T-helper 2 cell treated with Interferon-gamma antibody and Interleukin-4, amounts not matched to agents 100 ng/mL and 5 ng/mL, for 36 hours (primary cell): ENCODE results near the gene DUS1L. TPM values are rescaled to one million over a fixed set of nuclear protein-coding genes. Genes with fewer than 3 reads are reported as not detected.

Experiments
- intact Hi-C: fragments of 100-400 bp; cut with micrococcal nuclease; formaldehyde crosslinking; loops from one replicate; pipeline ENCODE4 v1.15.1; 2023
- total RNA-seq: library from RNA; stranded (reverse); gene quantifications from 2 replicates; pipeline ENCODE4 v1.2.3, GENCODE V29; 2022

Gene DUS1L
- total RNA-seq: 113 and 129 TPM in 2 replicates

DNA sequence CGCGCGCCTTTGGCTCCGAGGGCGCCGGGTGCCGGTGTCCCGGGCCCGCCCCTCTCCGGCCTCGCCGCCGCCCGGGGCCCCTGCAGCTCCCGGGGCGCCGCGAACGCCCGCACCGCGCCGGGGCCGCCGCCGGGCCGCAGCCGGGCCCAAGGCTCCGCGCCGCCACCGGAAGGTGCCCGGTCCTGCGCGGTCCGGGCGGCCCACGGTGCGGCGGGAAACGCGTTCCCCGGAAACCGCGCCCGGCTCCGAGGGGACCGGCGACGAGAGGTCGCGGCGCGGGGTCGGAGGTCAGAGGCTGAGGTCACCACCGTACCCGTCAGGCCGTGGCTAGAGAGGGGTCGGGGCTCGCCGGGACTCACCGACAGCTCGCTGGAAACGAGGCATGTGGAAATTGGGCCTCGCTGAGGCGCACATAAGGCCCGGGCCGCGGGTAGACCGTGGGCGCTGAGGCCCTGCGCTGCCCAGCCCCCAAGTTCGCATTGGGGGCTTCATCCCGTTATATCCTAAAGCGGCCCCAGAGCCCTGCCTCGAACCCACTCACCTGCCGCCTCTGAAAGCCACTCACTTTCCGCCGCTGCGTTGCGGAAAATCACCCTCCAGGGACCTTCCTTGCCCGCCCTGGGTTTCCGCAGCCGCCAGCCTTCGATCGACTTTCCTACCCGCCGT lies at the start of gene DUS1L:
DUS1L (minus strand) TSS at position 167 of the 666 bp plus-strand sequence. CDS start 745 bp downstream, outside the sequence.
- intact Hi-C loops: no loop called here

DNA sequence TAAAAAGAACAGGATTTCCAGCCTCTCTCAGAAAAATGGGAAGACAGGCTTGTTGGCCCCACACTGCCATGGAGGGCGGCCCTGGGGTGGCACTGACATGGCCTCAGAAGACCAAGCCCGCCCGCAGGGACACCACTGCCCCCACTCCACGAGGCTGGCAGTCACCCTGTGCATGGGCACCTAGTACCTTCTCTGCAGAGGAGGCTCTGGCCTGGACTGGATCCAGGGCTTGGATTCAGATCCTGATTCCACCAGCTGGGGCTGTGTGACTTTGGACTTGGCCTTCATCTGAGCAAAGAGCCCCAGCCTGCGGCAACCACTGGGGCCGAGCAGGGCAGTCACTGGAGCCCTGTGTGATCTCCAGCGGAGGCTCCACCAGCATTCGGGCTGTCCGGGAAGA lies 49.3 kb upstream of the DUS1L start:
- intact Hi-C loops: no loop called here

DNA sequence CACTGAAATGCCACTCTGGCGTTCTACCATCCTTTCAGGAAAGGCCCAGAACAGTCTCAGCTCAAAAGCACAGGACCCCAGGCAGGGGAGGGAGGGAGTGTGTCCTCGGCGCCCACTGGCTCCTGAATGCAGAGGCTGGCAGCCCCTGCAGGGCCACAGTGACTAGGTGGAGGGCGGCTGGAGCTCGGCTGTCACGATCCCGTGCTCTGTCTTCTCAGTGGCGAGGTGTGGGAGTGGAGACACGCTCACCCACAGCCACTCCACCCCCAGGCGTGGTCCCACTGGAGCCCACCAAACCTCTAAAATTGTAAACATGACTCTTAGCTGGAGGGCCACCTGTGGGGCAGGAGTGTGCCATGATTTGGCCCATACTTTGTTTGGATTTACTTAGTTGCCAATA lies 48.8 kb upstream of the DUS1L start:
- intact Hi-C loops: no loop called here

DNA sequence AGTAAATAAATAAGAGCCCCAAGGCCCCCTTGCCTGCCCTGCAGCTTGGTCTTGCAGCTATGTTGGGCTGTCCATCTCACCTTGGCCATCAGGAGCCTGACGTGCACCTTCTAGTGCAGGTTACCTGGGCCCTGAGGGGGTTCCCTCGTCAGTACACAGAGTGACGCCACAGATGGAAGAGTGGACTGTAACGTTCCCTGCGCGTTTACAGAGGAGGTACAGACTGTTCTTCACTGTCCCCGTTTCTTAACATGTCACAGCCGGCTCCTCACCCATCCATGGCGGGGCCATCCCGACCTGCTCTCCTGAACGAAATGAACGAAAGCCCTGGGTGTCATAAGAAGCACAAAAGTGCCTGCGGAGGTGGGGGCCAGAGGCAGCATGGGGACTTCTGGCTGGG lies 48.3 kb upstream of the DUS1L start:
- intact Hi-C loops: no loop called here

DNA sequence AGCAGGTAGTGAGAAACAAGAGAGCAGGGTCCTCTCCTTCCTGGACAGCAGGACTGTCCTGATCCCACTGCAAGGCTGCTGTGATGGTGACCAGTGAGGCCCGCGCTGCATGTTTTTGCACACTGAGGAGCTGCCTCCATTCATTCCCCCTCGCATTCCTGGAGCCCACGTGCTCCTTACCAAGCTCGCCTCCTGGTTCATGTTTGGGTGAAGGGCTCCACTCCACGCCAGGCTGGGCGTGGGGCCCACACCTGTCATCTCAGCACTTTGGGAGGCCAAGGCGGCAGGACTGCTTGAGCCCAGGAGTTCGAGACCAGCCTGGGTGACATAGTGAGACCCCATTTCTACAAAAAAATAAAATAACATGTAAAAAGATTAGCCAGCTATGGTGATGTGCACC lies 47.8 kb upstream of the DUS1L start:
- intact Hi-C loops: no loop called here

DNA sequence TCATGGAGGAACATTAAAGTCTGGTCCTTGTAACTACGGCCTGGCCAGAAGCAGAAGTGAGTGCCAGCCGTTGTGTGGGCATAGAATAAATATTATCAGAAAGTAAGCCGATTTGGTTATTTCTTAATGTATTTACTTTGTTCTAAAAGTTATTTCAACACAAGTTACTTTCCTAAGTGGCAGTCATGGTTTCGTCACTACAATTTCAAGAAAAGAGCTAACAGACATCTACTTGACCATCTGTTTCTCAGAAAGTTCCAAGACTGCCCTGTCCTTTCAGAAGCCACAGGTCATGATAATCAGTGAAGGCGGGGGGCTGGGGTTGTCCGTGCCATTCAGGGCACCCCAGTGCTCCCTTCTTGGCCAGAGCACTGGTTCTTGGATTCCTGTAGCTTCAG lies 47.3 kb upstream of the DUS1L start:
- intact Hi-C loops: no loop called here

DNA sequence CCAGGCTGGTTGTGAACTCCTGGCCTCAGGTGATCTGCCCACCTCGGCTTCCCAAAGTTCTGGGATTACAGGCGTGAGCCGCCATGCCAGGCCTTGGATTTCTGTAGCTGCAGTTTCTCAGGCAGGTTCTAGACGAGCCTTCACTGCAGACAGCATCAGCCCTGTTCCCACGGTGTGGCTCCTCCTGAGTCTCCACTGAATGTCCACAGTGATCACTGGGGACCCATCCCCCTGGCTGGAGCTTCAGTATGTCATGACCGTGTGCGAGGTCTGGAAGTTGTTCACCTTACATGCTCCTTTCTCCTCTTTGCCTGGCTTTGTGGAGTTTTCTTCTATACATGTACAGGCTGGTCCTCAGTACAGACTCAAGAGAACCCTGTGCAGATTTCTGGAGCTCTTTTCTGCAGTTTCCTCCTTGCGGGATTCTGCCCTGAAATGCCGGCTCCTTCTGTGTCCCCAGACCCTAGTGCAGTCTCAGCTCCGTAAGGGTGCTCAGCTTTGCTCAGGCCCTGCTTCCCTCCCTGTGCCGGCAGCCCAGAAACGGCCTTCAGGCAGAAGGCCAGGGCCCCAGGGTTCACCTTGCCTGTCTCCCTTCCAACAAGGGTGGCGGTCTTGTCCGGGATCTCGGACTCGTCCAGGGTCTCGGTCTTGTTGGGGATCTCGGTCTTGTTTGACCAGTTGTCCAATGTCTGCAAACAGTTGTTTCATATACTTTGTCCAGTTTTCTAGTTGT lies 46.7 kb upstream of the DUS1L start:
- intact Hi-C loops: no loop called here

DNA sequence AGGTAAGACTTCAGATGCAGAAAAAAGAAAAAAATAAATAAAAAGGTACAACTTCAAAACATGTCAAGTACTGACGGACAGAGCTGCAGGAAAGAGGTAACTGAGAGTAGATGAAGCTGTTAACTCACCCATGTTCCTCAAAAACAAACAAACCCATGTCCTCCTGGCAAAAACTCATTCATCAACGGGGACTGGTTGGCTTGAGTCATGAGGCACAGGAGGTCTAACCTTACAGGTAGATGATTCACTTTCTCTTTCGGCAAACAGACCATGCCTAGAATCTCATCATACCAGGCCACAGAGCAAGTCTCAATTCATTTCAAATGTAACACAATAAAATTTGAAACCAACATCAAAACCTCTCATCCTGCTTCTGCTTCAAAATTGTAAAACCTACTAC lies 44.7 kb upstream of the DUS1L start:
- intact Hi-C loops: no loop called here

DNA sequence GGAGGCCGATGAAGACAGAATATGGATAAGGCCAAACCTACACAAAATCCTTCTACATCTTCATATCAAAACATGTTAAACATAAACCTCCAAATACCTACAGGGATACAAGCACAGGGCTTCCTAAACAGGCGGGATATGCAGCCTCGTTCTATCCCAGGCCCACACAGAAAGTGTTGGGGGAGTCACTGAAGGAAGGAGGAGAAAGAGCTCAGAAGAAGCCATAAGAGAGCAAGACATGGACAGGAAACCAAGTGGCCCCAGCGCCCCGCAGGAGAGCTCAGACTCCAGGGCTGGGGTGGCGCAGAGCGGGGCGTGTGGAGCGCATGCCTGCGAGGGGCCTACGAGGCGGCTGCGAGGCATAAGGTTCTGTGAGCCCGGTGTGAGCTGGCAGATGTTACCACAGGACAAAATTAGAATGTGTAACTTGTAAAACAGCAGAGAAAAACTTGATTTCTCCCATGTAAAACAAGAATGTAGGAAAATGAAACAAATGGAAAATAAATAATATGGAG lies 43.4 kb upstream of the DUS1L start:
- intact Hi-C loops: no loop called here

DNA sequence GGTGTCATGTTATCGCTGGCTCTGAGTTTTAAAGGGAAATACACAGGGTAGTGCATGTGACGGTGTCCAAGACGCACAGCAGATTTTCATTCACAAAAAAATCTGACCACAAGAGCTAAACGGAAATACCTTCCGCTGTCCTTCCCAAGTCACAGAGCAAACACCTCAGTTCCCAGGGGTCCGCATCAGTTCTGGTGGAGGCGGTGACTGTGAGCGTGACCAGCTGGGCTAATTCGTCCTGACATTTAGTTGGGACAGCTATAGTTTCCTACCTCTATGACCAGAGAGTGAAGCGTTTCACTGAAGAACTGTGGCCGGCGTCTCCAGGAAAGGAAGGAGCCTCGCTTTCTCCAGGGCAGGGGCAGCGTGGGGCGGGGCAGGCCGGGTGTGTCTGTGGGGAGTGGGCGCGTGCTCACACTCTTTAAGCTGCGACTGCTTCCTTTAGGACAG lies 42.9 kb upstream of the DUS1L start:
- intact Hi-C loops: no loop called here

DNA sequence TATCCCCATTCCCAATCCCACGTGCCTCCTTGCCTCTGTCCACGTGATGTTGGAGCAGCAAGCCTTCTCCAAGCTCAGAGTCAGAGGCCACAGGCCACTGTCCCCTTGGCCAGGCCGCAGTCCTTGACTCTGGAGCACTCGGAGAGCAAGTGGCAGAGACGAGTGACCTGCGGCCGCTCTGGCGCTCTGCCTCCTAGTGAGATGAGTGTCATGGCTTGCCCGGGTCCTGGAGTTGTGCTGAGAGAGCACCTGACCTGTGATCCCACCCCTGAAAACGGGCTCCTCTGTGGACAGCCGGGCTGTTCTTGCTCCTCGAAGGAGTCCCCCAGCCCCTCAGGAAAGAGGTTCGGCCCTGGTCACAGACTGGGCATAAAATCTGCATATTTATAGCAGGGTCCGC lies 42.4 kb upstream of the DUS1L start:
- intact Hi-C loops: no loop called here

DNA sequence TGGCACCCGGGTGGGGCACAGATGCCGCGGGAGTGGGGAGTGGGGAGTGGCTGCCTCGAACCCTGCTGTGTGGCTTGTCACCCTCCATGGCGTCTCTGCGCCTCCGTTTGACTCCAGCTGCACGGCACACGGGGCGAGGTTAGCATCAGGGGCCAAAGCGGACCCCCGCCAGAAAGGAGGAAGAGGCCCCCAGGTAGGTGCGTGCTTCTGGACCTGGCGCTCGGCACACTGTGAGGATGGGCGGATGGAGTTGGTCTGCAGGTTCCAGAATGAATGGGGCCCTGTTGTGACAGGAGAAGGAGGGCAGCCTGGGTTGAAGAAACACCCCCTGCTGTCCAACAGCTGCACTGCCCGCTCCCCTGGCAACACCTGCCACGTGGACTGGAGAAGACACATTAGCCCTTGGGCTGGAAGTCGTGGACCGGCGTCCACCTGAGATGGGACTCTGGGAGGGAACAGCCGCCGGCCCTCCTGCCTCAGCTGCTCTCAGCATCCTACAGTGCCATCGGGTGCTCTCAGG lies 41.8 kb upstream of the DUS1L start:
- intact Hi-C loops: loop anchor here (2.0 kb wide), 2 partner anchors 19 to 71 kb away; partner anchors contain the start of gene DCXR

DNA sequence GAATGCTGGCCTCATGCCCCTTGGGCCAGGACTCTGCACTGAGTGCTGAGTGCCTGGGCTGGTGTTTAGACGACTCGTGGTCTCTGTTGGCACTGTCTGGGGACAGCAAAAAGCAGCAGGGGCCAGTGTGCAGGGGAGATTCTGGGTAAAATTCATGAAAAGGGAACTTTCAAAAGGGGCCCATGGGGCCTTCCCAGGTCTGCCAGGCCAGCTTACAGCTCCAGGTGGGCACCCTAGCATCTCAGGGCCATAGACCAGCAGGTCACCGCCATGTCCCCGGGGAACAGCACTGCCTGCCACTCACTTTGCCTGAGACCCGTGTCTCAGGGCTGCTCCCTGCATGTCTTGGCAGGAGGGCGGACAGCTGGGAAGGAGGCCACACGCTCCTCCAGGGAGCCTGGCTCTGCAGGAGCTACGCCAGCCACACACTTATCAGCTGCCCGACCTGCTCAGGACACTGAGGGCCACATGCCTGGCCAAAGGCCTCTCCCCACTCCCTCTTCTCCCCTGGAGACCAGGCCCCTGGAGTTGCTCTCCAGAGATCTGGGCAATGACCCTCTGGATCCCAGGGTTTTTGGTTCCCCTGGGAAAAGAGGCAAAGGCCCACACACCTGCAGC lies 41.2 kb upstream of the DUS1L start:
- intact Hi-C loops: loop anchor here (1.0 to 2.0 kb wide), 3 partner anchors 20 to 70 kb away; partner anchors contain the start of gene DCXR

DNA sequence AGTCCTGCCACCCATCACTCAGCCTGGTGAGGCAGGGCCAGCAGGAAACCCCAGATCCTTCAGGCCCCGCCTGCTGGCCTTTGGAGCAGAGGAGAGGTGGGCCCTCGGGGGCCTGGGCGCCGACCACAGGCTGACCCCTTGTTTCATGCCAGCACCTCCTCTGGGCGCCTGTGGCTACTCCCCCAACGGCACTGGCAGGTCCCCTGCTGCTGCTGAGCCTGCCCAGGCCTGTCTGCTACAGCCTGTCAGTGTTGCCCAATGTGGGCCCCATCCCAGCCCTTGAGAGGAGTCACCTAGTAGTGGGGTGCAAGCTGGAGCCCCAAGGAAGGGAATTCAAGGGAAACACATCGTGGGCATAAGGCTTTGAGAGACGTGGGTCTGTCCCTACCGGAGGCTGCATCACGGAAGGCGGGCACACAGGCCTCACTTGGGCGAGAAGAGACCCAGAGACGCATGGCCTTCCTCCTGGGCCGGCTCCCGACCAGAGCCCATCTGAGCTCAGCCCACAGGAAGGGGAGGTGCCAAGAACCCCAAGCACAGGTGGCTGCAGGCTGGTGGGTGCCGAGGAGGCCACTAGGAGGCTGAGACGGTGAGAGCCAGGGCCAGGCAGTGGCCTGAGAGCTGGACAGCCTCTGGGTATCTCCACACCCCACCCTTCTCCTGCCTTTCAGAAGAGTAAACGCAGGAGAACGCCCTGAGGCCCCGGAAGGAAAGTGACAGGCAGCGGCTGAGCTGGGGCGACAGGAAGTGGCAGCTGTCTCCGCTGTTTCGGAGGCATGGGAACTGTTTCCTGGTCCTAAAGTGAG lies 40.5 kb upstream of the DUS1L start:
- intact Hi-C loops: loop anchor here (1.0 to 2.0 kb wide), 3 partner anchors 21 to 69 kb away; partner anchors contain the start of gene DCXR

DNA sequence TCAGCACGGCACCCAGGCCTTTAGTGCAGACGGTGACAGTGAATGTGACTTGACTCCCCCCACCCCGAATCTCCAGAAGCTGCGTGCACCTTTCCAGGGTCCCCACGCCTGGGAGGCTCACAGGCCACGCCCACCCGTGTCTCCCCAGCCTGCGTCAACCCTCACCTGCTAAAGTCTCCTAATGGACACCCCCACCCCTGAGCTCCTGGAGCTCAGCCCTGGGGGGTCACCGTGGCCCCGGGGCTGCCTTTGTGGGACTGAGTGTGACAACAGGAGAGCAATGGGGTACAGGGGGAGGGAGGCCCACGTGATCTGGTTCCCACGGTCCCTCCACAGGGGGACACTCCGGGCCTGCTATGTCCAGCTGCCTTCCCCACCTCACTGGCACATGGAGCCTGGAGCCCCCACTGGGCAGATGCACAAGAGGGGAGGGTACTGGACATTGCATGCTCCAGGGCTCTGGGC lies 39.8 kb upstream of the DUS1L start:
- intact Hi-C loops: no loop called here

DNA sequence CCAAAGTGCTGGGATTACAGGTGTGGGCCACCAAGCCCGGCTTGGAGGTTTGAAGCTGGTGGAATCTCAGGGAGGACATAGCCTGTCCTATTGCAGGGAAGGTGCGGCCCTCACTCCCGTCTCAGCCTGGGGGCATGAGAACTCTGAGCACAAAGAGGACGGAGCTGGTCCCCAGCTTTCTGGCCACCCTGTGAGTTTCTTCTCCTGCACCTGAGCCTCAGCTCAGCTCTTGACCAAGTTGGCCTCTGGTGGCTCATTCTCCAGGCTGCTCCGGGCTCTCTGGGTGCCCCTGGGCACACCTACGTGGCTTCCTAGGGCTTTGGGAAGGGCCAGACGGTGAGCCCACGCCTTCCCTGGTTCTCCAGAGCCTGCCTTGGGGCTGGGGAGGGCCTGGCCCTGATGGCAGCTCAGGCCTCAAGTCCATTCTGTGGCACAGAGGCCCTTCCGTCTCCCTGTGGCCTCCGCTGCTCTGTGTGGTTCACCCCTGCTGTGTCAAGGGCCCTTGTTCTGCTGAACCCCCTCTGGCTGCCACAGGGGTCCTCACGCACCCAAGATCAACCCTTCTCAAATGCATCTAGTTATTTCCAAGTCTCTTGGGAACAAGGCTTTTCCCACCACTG lies 39.3 kb upstream of the DUS1L start:
- intact Hi-C loops: no loop called here

DNA sequence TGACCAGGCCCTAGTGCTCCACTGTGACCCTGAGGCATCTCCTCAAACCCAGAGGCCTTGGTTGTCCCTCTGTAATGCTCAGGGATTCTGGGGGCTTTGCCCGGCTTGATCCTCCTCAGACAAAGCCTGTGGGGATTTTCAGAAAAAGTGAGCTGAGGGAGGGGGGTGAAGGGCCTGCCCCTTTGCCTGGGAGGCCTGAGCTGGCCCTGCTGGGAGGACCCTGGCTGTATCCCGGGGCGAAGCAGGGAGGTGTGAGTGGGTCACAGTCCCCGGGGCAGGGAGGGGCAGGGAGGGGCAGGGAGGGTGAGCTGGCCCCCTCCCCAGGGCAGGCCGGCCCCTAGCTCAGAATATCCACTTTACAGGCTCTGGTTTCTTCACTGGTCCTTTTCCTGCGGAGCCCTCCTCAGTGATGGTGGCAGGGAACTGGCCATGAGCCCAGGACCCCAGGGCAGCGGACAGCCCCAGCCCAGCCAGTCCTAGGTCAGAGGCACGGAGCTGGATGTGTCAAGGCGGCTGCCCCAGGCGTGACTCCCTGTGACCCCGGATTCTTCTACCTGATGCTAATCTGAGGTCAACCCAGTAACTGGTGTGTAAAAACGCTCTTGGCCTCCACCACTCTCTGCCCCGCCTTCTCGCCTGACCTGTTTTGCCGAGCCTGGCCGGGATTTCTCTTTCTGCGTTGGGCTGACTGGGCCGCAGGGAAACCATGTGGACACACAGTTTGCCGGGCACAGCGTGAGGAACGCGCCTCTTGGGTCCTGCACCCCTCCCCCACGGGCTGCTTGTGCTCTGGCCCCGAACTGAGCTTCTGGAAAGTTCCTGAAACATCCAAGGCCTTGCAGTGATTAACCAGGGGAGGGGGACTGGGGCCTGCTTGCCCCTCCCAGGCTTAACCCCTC lies 38.2 kb upstream of the DUS1L start:
- intact Hi-C loops: no loop called here

DNA sequence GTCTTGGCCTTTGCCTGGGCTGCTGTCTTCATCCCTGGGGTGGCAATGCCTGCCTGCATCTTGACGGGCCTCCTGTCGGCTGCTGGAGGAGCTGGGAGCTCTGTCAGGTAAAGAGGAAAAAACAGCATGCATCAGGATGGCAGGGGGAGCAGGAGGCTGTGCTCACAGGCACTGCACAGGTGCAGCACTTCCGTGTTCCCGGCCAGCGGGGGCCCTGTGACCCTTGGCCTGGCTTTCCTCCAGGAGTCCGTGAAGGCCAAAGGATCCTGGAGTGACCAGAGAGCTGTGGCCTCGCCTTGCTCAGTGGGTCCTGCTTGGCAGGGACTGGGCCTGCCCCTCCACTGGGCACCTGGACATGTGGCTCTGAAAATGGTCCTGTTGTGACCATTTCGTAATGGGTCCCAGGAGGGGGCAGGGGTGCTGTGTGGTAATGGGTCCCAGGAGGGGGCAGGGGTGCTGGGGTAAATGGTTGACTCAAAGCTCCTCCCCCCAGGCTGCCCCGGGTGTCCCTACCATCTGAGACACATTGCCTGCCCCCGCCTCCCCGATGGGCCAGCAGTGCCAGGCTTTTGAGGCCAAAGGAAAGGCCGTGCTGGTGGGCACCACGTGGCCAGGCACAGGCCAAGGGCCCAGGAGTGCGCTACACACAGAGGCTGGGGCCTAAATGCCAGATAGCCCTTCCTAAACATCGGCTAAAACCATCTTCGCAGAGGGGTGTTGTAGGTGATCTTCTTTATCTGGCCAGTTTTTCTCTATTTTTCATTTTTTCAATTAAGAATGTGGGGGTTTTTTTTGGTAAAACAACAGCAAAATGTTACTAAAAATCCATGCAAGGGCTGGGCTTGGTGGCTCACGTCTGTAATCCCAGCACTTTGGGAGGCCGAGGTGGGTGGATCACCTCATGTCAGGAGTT lies 36.4 kb upstream of the DUS1L start:
- intact Hi-C loops: no loop called here
